H9 (cell line): ENCODE results near the gene CBX5. TPM values are rescaled to one million over a fixed set of nuclear protein-coding genes. Genes with fewer than 3 reads are reported as not detected.

Experiments used
- DNase-seq: peaks from one replicate; pipeline ENCODE4 v3.0.0-alpha.2; 2017
- H2AFZ ChIP-seq: one replicate; pipeline ENCODE4 v1.6.1; 2013; ENCODE audit warnings: mild to moderate bottlenecking, low read length, control low read depth, moderate library complexity
- H2AK5ac ChIP-seq: 2 replicates; pipeline ENCODE4 v1.6.1; 2013; ENCODE audit warnings: low read length, control low read depth, mixed read lengths; ENCODE audit not compliant: insufficient read length
- H2BK120ac ChIP-seq: one replicate; pipeline ENCODE4 v1.6.1; 2013; ENCODE audit warnings: low read depth, mild to moderate bottlenecking, low read length, control low read depth, inconsistent platforms; ENCODE audit not compliant: poor library complexity, severe bottlenecking
- H2BK12ac ChIP-seq: 2 replicates; pipeline ENCODE4 v1.6.1; 2013; ENCODE audit warnings: low read length, control low read depth, mixed read lengths, low read depth; ENCODE audit not compliant: insufficient read length
- H2BK15ac ChIP-seq: 2 replicates; pipeline ENCODE4 v1.6.1; 2013; ENCODE audit warnings: low read depth, low read length, control low read depth
- H2BK20ac ChIP-seq: one replicate; pipeline ENCODE4 v1.6.1; 2013; ENCODE audit warnings: low read depth, mild to moderate bottlenecking, low read length, control low read depth, inconsistent platforms; ENCODE audit not compliant: poor library complexity, severe bottlenecking
- H2BK5ac ChIP-seq: 2 replicates; pipeline ENCODE4 v1.6.1; 2013; ENCODE audit warnings: low read length, control low read depth, mixed read lengths; ENCODE audit not compliant: insufficient read length
- H3K14ac ChIP-seq: 2 replicates; pipeline ENCODE4 v1.6.1; 2013; ENCODE audit warnings: low read length, control low read depth; ENCODE audit not compliant: insufficient read depth
- H3K18ac ChIP-seq: 2 replicates; pipeline ENCODE4 v1.6.1; 2013; ENCODE audit warnings: low read depth, mild to moderate bottlenecking, mixed read lengths, low read length, control low read depth; ENCODE audit not compliant: insufficient read length
- H3K23ac ChIP-seq: 2 replicates; pipeline ENCODE4 v1.6.1; 2013; ENCODE audit warnings: low read length, control low read depth, mixed read lengths, low read depth; ENCODE audit not compliant: insufficient read length
- H3K23me2 ChIP-seq: 2 replicates; pipeline ENCODE4 v1.6.1; 2013; ENCODE audit warnings: low read depth, mild to moderate bottlenecking, mixed read lengths, low read length, control low read depth; ENCODE audit not compliant: insufficient read length, poor library complexity, severe bottlenecking
- H3K27ac ChIP-seq: 2 replicates; pipeline ENCODE4 v1.5.1; 2013; ENCODE audit warnings: low read length, control low read depth, mixed read lengths, low read depth; ENCODE audit not compliant: insufficient read length
- H3K27me3 ChIP-seq: 2 replicates; pipeline ENCODE4 v1.6.1; 2013; ENCODE audit warnings: low read length, control low read depth, inconsistent platforms; ENCODE audit not compliant: insufficient read depth
- H3K4ac ChIP-seq: 2 replicates; pipeline ENCODE4 v1.6.1; 2013; ENCODE audit warnings: low read depth, mild to moderate bottlenecking, control low read depth, inconsistent platforms, low read length, moderate library complexity
- H3K4me1 ChIP-seq: 2 replicates; pipeline ENCODE4 v1.6.1; 2013; ENCODE audit warnings: low read length, control low read depth, inconsistent platforms; ENCODE audit not compliant: insufficient read depth
- H3K4me2 ChIP-seq: 2 replicates; pipeline ENCODE4 v1.6.1; 2013; ENCODE audit warnings: low read length, control low read depth, mixed read lengths; ENCODE audit not compliant: insufficient read length, insufficient read depth
- H3K56ac ChIP-seq: 2 replicates; pipeline ENCODE4 v1.6.1; 2013; ENCODE audit warnings: low read depth, mild to moderate bottlenecking, mixed read lengths, low read length, control low read depth; ENCODE audit not compliant: insufficient read length
- H3K79me1 ChIP-seq: 2 replicates; pipeline ENCODE4 v1.6.1; 2013; ENCODE audit warnings: low read depth, mild to moderate bottlenecking, moderate library complexity, low read length, control low read depth, inconsistent platforms; ENCODE audit not compliant: insufficient read depth, poor library complexity, severe bottlenecking
- H3K79me2 ChIP-seq: 2 replicates; pipeline ENCODE4 v1.6.1; 2013; ENCODE audit warnings: low read length, control low read depth, inconsistent platforms; ENCODE audit not compliant: insufficient read depth
- H3K9ac ChIP-seq: 2 replicates; pipeline ENCODE4 v1.6.1; 2013; ENCODE audit warnings: low read length, control low read depth, mixed read lengths; ENCODE audit not compliant: insufficient read length; ENCODE audit errors: extremely low read depth
- H3K9me3 ChIP-seq: one replicate; pipeline ENCODE4 v1.6.1; 2013; ENCODE audit warnings: low read depth, low read length, inconsistent platforms; ENCODE audit not compliant: control insufficient read depth
- H3T11ph ChIP-seq: one replicate; pipeline ENCODE4 v1.6.1; 2013; ENCODE audit warnings: mild to moderate bottlenecking, low read length, control low read depth, inconsistent platforms
- H4K20me1 ChIP-seq: one replicate; pipeline ENCODE4 v1.6.1; 2013; ENCODE audit not compliant: control insufficient read depth, insufficient read length, insufficient read depth
- H4K5ac ChIP-seq: 2 replicates; pipeline ENCODE4 v1.6.1; 2013; ENCODE audit warnings: low read depth, mild to moderate bottlenecking, mixed read lengths, low read length, control low read depth; ENCODE audit not compliant: insufficient read length
- H4K8ac ChIP-seq: replicated peaks from 2 replicates; pipeline ENCODE4 v1.6.1; 2013; ENCODE audit warnings: low read length, control low read depth, mixed read lengths, low read depth; ENCODE audit not compliant: insufficient read length
- H4K91ac ChIP-seq: 2 replicates; pipeline ENCODE4 v1.6.1; 2013; ENCODE audit warnings: low read depth, mild to moderate bottlenecking, moderate library complexity, mixed read lengths, low read length, control low read depth; ENCODE audit not compliant: insufficient read length
- H3K27ac Mint-ChIP-seq, 3 experiments: 2 replicates in 2 of 3; 3 replicates in 1 of 3; pipeline ENCODE4 v1.8.0; 2020 to 2021; ENCODE audit warnings: mixed read lengths in 3 of 3, mild to moderate bottlenecking in 1 of 3, moderate library complexity in 1 of 3
- H3K27me3 Mint-ChIP-seq: 2 replicates; pipeline ENCODE4 v1.8.0; 2021; ENCODE audit warnings: low read depth, mild to moderate bottlenecking, moderate library complexity, mixed read lengths
- H3K36me3 Mint-ChIP-seq, 3 experiments: 2 replicates in 2 of 3; 3 replicates in 1 of 3; pipeline ENCODE4 v1.8.0; 2020 to 2021; ENCODE audit warnings: low read depth in 3 of 3, mixed read lengths in 3 of 3; ENCODE audit not compliant: insufficient read depth in 1 of 3
- H3K4me1 Mint-ChIP-seq, 2 experiments: 2 replicates each; pipeline ENCODE4 v1.8.0; 2020; ENCODE audit warnings: mixed read lengths in 2 of 2
- H3K4me3 Mint-ChIP-seq, 2 experiments: 2 replicates in 1 of 2; 3 replicates in 1 of 2; pipeline ENCODE4 v1.8.0; 2020 to 2021; ENCODE audit warnings: mild to moderate bottlenecking in 2 of 2, mixed read lengths in 2 of 2, moderate library complexity in 1 of 2
- H3K9me3 Mint-ChIP-seq, 2 experiments: 2 replicates in 1 of 2; 3 replicates in 1 of 2; pipeline ENCODE4 v1.8.0; 2020; ENCODE audit warnings: mild to moderate bottlenecking in 2 of 2, mixed read lengths in 2 of 2, moderate library complexity in 1 of 2
- WGBS: extraction: QIAGEN DNeasy Blood & Tissue Kit; methylation state at CpG from one replicate; pipeline ENCODE4 v1.1.7; 2013; ENCODE audit warnings: missing lambda C conversion rate, low lambda C conversion rate, mixed read lengths; ENCODE audit not compliant: insufficient read length; ENCODE audit errors: extremely low coverage; 5-methylcytosine and 5-hydroxymethylcytosine counted together
- total RNA-seq: library from RNA; stranded (reverse); gene quantifications from 2 replicates; pipeline ENCODE4 v1.2.1, GENCODE V29; 2021
- TF ChIP-seq, protein P1 (sequence below): fragments of 200-600 bp; sonication (generic); conservative IDR thresholded peaks from 3 replicates; pipeline ENCODE4 v1.8.0; 2021; ENCODE audit warnings: antibody characterized with exemption, mild to moderate bottlenecking

The CBX5 gene
- total RNA-seq, 1 experiment from 2014 or later = 206 TPM

DNA sequence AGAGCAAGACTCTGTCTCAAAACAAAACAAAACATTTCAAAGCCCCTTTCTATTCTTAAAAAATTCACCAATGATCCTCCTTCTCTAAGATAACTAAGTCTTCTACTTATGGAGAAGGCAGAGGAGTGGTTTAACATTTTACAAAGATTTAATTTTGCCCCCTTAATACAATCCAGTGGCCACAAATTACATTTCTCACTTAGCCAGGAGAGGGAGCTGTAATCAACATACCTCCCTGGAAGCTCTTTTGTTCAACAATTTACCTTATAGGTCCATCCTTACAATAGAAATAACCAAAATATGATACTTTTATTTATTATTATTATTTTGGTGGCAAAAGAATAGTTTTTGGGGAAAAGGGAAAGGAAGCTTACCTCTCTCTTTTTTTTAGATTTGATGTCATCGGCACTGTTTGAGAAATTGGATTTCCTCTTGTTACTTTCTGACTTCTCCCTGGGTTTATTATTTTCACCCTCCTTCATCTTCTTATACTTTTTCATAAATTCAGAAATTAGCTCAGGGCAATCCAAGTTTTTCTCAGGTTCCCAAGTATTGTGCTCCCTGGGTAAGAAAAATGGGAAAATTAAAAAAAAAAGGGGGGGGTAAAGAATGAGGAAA lies 28.1 kb downstream of the CBX5 start:
- Histone ChIP-seq H4K5ac (no peak overlapping the region), H2AFZ (no peak overlapping the region), H2BK12ac (no peak overlapping the region), H3K56ac (no peak overlapping the region), H3K27ac (no peak overlapping the region), H3K79me1 (no peaks in the 10 kb centered on the region), H3K9me3 (no peaks in the 10 kb centered on the region), H3K23me2 (no peaks in the 10 kb centered on the region), H3K23ac (no peak overlapping the region), H2BK20ac (no peak overlapping the region), H2AK5ac (no peak overlapping the region), H3K4me1 (no peaks in the 10 kb centered on the region), H3K14ac (no peak overlapping the region), H4K20me1 (no peaks in the 10 kb centered on the region), H2BK5ac (no peak overlapping the region), H3T11ph (no peak overlapping the region), H3K79me2 (no peaks in the 10 kb centered on the region), H3K18ac (no peak overlapping the region), H3K4me2 (no peak overlapping the region), H2BK120ac (no peak overlapping the region), H3K9ac (no peak overlapping the region), H3K4ac (no peak overlapping the region), H4K91ac (no peak overlapping the region), H3K27me3 (no peaks in the 10 kb centered on the region), H4K8ac (no peak overlapping the region), H2BK15ac (no peak overlapping the region)
- peaks cover 54 to 81% (median 78%) of the 10 kb centered on the region in 3 experiments; a peak in 6 of 7 replicates for H3K36me3 Mint-ChIP-seq
- no peaks in the 10 kb centered on the region for H3K27me3 Mint-ChIP-seq
- H3K4me3 Mint-ChIP-seq = no peak overlapping the region
- H3K9me3 Mint-ChIP-seq = no peaks in the 10 kb centered on the region
- WGBS = no CpG with 5 or more reads among the region's 1 CpG
- H3K4me1 Mint-ChIP-seq = no peaks in the 10 kb centered on the region
- TF ChIP-seq, protein P1, sequence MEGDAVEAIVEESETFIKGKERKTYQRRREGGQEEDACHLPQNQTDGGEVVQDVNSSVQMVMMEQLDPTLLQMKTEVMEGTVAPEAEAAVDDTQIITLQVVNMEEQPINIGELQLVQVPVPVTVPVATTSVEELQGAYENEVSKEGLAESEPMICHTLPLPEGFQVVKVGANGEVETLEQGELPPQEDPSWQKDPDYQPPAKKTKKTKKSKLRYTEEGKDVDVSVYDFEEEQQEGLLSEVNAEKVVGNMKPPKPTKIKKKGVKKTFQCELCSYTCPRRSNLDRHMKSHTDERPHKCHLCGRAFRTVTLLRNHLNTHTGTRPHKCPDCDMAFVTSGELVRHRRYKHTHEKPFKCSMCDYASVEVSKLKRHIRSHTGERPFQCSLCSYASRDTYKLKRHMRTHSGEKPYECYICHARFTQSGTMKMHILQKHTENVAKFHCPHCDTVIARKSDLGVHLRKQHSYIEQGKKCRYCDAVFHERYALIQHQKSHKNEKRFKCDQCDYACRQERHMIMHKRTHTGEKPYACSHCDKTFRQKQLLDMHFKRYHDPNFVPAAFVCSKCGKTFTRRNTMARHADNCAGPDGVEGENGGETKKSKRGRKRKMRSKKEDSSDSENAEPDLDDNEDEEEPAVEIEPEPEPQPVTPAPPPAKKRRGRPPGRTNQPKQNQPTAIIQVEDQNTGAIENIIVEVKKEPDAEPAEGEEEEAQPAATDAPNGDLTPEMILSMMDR = peak; percentile 81
- H3K27ac Mint-ChIP-seq = peak overlapping the region in 1 of 3 experiments; percentile 72; a peak in 1 of 7 replicates
- DNase-seq = no peak
